Upper lobe of left lung (tissue), 4 donors: ENCODE data around the gene CEBPA.

ENCODE experiments used
- CTCF ChIP-seq, 6 experiments: fragments of 450-650 bp in 4 of 6; fragments of 200-600 bp in 2 of 6; sonication (generic) in 2 of 6; IDR thresholded peaks; one replicate each; pipeline ENCODE4 v1.5.1; 2016 to 2019; ENCODE audit warnings: antibody characterized with exemption in 6 of 6
- EP300 ChIP-seq, 4 donors: sonication (generic); formaldehyde crosslinking; IDR thresholded peaks; one replicate each; pipeline ENCODE4 v1.5.1; 2017; ENCODE audit warnings: antibody characterized with exemption in 4 of 4, control low read depth in 2 of 4

- TF ChIP-seq CTCF (IDR thresholded peaks at IDR 0.05) (no peak), EP300 (IDR thresholded peaks at IDR 0.05) (no peak)
Measured at GRCh38 chr19:33273065-33273736, 29.1 kb downstream of the CEBPA start.
